HepG2 (cell line): Measurements from ENCODE around the gene RRN3. TPM values are rescaled to one million over a fixed set of nuclear protein-coding genes. Genes with fewer than 3 reads are reported as not detected.

Source experiments
- BCL3 ChIP-seq: sonication (generic); formaldehyde crosslinking; IDR thresholded peaks from 2 replicates; pipeline ENCODE4 v1.5.1; 2020; ENCODE audit warnings: mild to moderate bottlenecking, missing genetic modification reagents, moderate library complexity
- CEBPZ ChIP-seq: IDR thresholded peaks from 2 replicates; pipeline ENCODE4 v1.6.1; 2012; ENCODE audit warnings: low read length, improper control_type of control experiment
- CREBL2 ChIP-seq: sonication (generic); formaldehyde crosslinking; IDR thresholded peaks from 2 replicates; pipeline ENCODE4 v1.8.1; 2023; ENCODE audit warnings: missing genetic modification reagents, mild to moderate bottlenecking, borderline replicate concordance
- GMEB1 ChIP-seq: sonication (generic); formaldehyde crosslinking; IDR thresholded peaks from 2 replicates; pipeline ENCODE4 v1.5.1; 2020; ENCODE audit warnings: missing genetic modification reagents, mild to moderate bottlenecking, borderline replicate concordance
- HBP1 ChIP-seq: IDR thresholded peaks from 2 replicates; pipeline ENCODE4 v1.6.1; 2016; ENCODE audit warnings: low read depth, control low read depth
- HIVEP1 ChIP-seq: sonication (generic); formaldehyde crosslinking; IDR thresholded peaks from 2 replicates; pipeline ENCODE4 v1.4.0; 2020; ENCODE audit warnings: mild to moderate bottlenecking, missing genetic modification reagents
- NR2F6 ChIP-seq, 2 experiments: IDR thresholded peaks; 2 replicates each; pipeline ENCODE4 v1.6.1; 2016; ENCODE audit warnings: antibody characterized with exemption in 1 of 2, mild to moderate bottlenecking in 1 of 2
- TP53 ChIP-seq: sonication (generic); formaldehyde crosslinking; conservative IDR thresholded peaks from 2 replicates; pipeline ENCODE4 v1.4.0; 2020; ENCODE audit warnings: missing genetic modification reagents
- ZNF547 ChIP-seq: sonication (generic); formaldehyde crosslinking; IDR thresholded peaks from 2 replicates; pipeline ENCODE4 v1.5.1; 2020; ENCODE audit warnings: mild to moderate bottlenecking, missing genetic modification reagents
- ZNF556 ChIP-seq: sonication (generic); formaldehyde crosslinking; IDR thresholded peaks from 2 replicates; pipeline ENCODE4 v1.4.0; 2020; ENCODE audit warnings: mild to moderate bottlenecking, missing genetic modification reagents, borderline replicate concordance
- ZNF572 ChIP-seq: sonication (generic); formaldehyde crosslinking; IDR thresholded peaks from 2 replicates; pipeline ENCODE4 v1.5.1; 2020; ENCODE audit warnings: mild to moderate bottlenecking, missing genetic modification reagents
- ZNF704 ChIP-seq: sonication (generic); formaldehyde crosslinking; IDR thresholded peaks from 2 replicates; pipeline ENCODE4 v1.8.1; 2023; ENCODE audit warnings: mild to moderate bottlenecking, inconsistent platforms, moderate library complexity, missing genetic modification reagents, borderline replicate concordance
- ZXDC ChIP-seq: sonication (generic); formaldehyde crosslinking; IDR thresholded peaks from 2 replicates; pipeline ENCODE4 v1.5.0; 2020; ENCODE audit warnings: mild to moderate bottlenecking, missing genetic modification reagents
- polyA plus RNA-seq, 8 experiments: library from polyadenylated mRNA; depleted of rRNA in 3 of 8; stranded (reverse) in 7 of 8; unstranded in 1 of 8; fragments of >200 nt; fragmentation: Illumina TruSeq in 4 of 8; extraction: Trizol in 4 of 8; gene quantifications; 2 replicates each; pipeline versions ENCODE4 v1.2.1 to v1.2.3, GENCODE V29; 2011 to 2016; ENCODE audit warnings: low read depth in 4 of 8, missing spikeins in 1 of 8, mixed read lengths in 1 of 8; ENCODE audit not compliant: insufficient read depth in 1 of 8
- total RNA-seq, 5 experiments: library from RNA; depleted of rRNA; stranded (reverse); fragments of >200 nt; fragmentation: Illumina TruSeq; extraction: Trizol; gene quantifications; 2 replicates each; pipeline ENCODE4 v1.2.3, GENCODE V29; 2016; ENCODE audit warnings: low read depth in 1 of 5

The RRN3 gene
- total and polyA plus RNA-seq, 2 of the 13 experiments (the other 11 are each of a cell fraction or from before 2014, with no cell fraction given): 45.8 to 67.0 TPM

- TF ChIP-seq CEBPZ: no peak
- no peak for TF ChIP-seq TP53 (CRISPR knock-in tag)
- no peak for TF ChIP-seq ZNF572 (CRISPR knock-in tag)
- no peak for TF ChIP-seq GMEB1 (CRISPR knock-in tag)
- no peak for TF ChIP-seq ZNF556 (CRISPR knock-in tag)
- no peak for TF ChIP-seq CREBL2 (CRISPR knock-in tag)
- no peak for TF ChIP-seq ZNF704
- TF ChIP-seq ZXDC (CRISPR knock-in tag): no peak
- TF ChIP-seq HBP1 (CRISPR knock-in tag): 0 out of 2 replicates have a peak, but pooled peaks have one; percentile 37
- TF ChIP-seq ZNF547: no peak
- TF ChIP-seq BCL3 (CRISPR knock-in tag): no peak
- no peak for TF ChIP-seq NR2F6 (IDR thresholded peaks at IDR 0.05)
- no peak for TF ChIP-seq NR2F6 (CRISPR knock-in tag; IDR thresholded peaks at IDR 0.05)
- no peak for TF ChIP-seq HIVEP1 (CRISPR knock-in tag)
These were observed 41.2 kb downstream of the RRN3 start (continued) for GRCh38 chr16:15052747-15053476.
